PC-9 (cell line): ENCODE results near the gene CFL1. TPM values are rescaled to one million over a fixed set of nuclear protein-coding genes. Genes with fewer than 3 reads are reported as not detected.

Experiments used
- BruUV-seq: library from RNA; stranded (reverse); fragments of 400-500 nt; replicated peaks from 2 replicates; lab custom pipeline; 2021; lab: Mats Ljungman, UMichigan
- CTCF ChIA-PET: fragments of 300-600 bp; sonication (Branson Sonifier 250); formaldehyde crosslinking; loops from one replicate; lab custom pipeline; 2022; ENCODE audit warnings: antibody characterized with exemption; lab: Charles Lee
- POLR2A ChIA-PET: fragments of 300-600 bp; sonication (Branson Sonifier 250); formaldehyde crosslinking; loops from one replicate; lab custom pipeline; 2022; ENCODE audit warnings: antibody characterized with exemption; ENCODE audit not compliant: unreplicated experiment; lab: Charles Lee
- DNase-seq, 2 experiments: peaks; one replicate each; pipeline versions ENCODE4 v3.0.0 to v3.0.0-alpha.2; 2015 to 2022; ENCODE audit warnings: mixed read lengths in 1 of 2
- H2AFZ ChIP-seq: fragments of 200-600 bp; sonication (generic); 2 replicates; pipeline ENCODE4 v1.8.1; 2017; ENCODE audit warnings: antibody characterized with exemption
- H3F3A ChIP-seq: fragments of 200-600 bp; sonication (generic); 2 replicates; pipeline ENCODE4 v1.8.1; 2017; ENCODE audit warnings: antibody characterized with exemption, mild to moderate bottlenecking, low read depth; ENCODE audit not compliant: insufficient read depth
- H3K27ac ChIP-seq: fragments of 200-600 bp; sonication (generic); 2 replicates; pipeline ENCODE4 v1.6.1; 2016; ENCODE audit warnings: mixed run types
- H3K27me3 ChIP-seq: fragments of 200-600 bp; sonication (generic); 2 replicates; pipeline ENCODE4 v1.6.1; 2016; ENCODE audit warnings: low read depth, mixed run types; ENCODE audit not compliant: insufficient read depth
- H3K36me3 ChIP-seq: fragments of 200-600 bp; sonication (generic); 2 replicates; pipeline ENCODE4 v1.6.1; 2016; ENCODE audit warnings: low read depth, mixed run types
- H3K4me1 ChIP-seq: fragments of 200-600 bp; sonication (generic); replicated peaks from 2 replicates; pipeline ENCODE4 v1.6.1; 2016; ENCODE audit warnings: mixed run types; ENCODE audit not compliant: insufficient read depth
- H3K4me2 ChIP-seq: fragments of 200-600 bp; sonication (generic); 2 replicates; pipeline ENCODE4 v1.6.1; 2017; ENCODE audit warnings: mixed run types
- H3K4me3 ChIP-seq: fragments of 200-600 bp; sonication (generic); 2 replicates; pipeline ENCODE4 v1.6.1; 2016; ENCODE audit warnings: mixed run types
- H3K79me2 ChIP-seq: fragments of 200-600 bp; sonication (generic); 2 replicates; pipeline ENCODE4 v1.6.1; 2017; ENCODE audit warnings: low read depth, mixed run types
- H3K9me2 ChIP-seq: fragments of 200-600 bp; sonication (generic); 2 replicates; pipeline ENCODE4 v1.8.1; 2017; ENCODE audit warnings: mild to moderate bottlenecking; ENCODE audit not compliant: insufficient read depth
- H3K9me3 ChIP-seq: fragments of 200-600 bp; sonication (generic); 2 replicates; pipeline ENCODE4 v1.8.1; 2016; ENCODE audit warnings: low read depth; ENCODE audit not compliant: insufficient read depth
- H4K20me1 ChIP-seq: fragments of 200-600 bp; sonication (generic); 2 replicates; pipeline ENCODE4 v1.8.1; 2017; ENCODE audit not compliant: insufficient read depth
- CTCF ChIP-seq: fragments of 200-600 bp; sonication (generic); conservative IDR thresholded peaks from 2 replicates; pipeline ENCODE4 v1.6.1; 2017; ENCODE audit warnings: mixed run types, antibody characterized with exemption, mild to moderate bottlenecking, moderate library complexity
- EZH2 ChIP-seq: fragments of 200-600 bp; sonication (generic); IDR thresholded peaks from 2 replicates; pipeline ENCODE4 v1.8.0; 2017; ENCODE audit warnings: antibody characterized with exemption, low read depth
- intact Hi-C: fragments of 100-400 bp; cut with micrococcal nuclease; formaldehyde crosslinking; loops from one replicate; pipeline ENCODE4 v1.10.0; 2022; ENCODE audit not compliant: unreplicated experiment
- total RNA-seq: library from RNA; stranded (reverse); gene quantifications from 2 replicates; pipeline ENCODE4 v1.2.3, GENCODE V29; 2021

Gene CFL1
- total RNA-seq, 1 experiment from 2014 or later = 1,798 TPM

DNA sequence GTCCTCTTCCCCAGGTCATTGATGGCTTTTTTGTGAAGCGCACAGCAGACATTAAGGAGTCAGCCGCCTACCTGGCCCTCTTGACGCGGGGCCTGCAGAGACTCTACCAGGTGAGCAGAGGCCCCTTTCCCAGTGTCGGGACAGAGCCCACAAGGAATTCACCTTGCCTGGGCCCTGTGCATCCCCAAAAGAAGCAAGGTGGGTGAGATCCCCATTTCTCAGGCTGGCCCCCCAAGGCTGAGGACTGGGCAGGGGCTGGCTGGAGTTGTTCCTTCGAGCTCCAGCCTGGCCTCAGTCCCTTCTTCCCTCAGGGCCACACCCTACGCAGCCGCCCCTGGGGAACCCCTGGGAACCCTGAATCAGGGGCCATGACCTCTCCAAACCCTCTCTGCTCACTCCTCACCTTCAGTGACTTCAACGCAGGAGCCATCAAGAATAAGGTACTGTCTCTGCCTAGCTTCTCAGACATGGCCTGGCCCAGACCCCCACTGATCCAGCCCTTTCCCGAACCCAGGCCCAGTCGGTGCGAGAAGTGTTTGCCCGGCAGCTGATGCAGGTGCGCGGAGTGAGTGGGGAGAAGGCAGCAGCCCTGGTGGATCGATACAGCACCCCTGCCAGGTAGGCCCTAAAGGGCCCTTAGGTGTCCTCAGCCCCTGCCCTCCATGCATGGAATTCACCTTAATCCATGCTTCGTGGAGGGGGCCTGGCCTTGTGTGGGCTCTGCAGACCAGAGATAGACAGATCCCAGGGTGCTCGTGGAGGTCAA is 6.9 kb upstream of the CFL1 start:
- Histone ChIP-seq H3K4me2 (no peak overlapping the region), H4K20me1 (no peaks in the 10 kb centered on the region; the same call in 1 of the 2 replicates), H3K9me2 (no peaks in the 10 kb centered on the region), H3K4me1 (peaks cover 10% of the 10 kb centered on the region), H2AFZ (no peak overlapping the region), H3K36me3 (peaks cover 23% of the 10 kb centered on the region), H3K27ac (no peak overlapping the region), H3K27me3 (no peaks in the 10 kb centered on the region), H3K4me3 (no peak overlapping the region), H3F3A (peaks cover 40% of the 10 kb centered on the region), H3K9me3 (no peaks in the 10 kb centered on the region), H3K79me2 (peaks cover 24% of the 10 kb centered on the region)
- ChIA-PET POLR2A (interaction anchor here (0.7 kb wide), 1 partner anchor 977 kb away, joined by 5 read pairs; no protein-coding TSS in a partner anchor), CTCF (no interaction called here)
- no TSS peak for BruUV-seq
- DNase-seq = no peak
- intact Hi-C loops = no loop called here
- no peak for TF ChIP-seq EZH2
- no peak for TF ChIP-seq CTCF

GRCh38 chr11:65863889-65864705 is 6.1 kb upstream of the CFL1 start:
- Histone ChIP-seq H3F3A (peaks cover 38% of the 10 kb centered on the region), H3K27me3 (no peaks in the 10 kb centered on the region), H3K36me3 (peaks cover 23% of the 10 kb centered on the region), H3K27ac (no peak overlapping the region), H3K79me2 (peaks cover 24% of the 10 kb centered on the region), H3K4me3 (no peak overlapping the region), H2AFZ (no peak overlapping the region), H3K4me1 (peaks cover 13% of the 10 kb centered on the region), H3K9me2 (no peaks in the 10 kb centered on the region), H3K9me3 (no peaks in the 10 kb centered on the region), H4K20me1 (no peaks in the 10 kb centered on the region; the same call in 1 of the 2 replicates), H3K4me2 (no peak overlapping the region)
- BruUV-seq = no TSS peak
- CTCF ChIA-PET = interaction anchor here (0.5 kb wide), 1 partner anchor 135 kb away, joined by 21 read pairs; no protein-coding TSS in a partner anchor
- DNase-seq = no peak
- no peak for TF ChIP-seq CTCF
- TF ChIP-seq EZH2 = no peak
- POLR2A ChIA-PET = no interaction called here
- intact Hi-C loops = no loop called here
